GM12801 (cell line): Measurements from ENCODE around the gene MARCHF6.

Source experiments
- TF ChIP-seq, protein P1 (sequence below): IDR thresholded peaks from one replicate; pipeline ENCODE4 v1.5.1; 2011; ENCODE audit warnings: control low read depth; ENCODE audit not compliant: insufficient read length; ENCODE audit errors: extremely low read depth

The MARCHF6 gene

DNA sequence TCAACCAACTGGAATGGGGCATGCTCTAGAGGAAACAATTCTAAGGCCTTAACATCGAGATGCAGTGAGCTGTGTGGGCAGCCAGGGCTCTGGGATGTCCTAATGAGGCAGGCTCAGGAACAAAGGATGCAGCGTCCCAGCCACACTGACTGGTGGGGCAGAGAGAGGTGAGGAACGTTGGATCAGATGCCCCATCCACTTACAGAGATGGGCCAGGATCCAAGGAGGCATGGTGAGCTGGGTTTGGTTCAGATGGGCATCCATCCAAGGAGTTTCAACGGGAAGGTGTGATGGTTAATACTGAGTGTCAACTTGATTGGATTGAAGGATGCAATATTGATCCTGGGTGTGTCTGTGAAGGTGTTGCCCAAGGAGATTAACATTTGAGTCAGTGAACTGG is 15.5 kb upstream of the MARCHF6 start:
- TF ChIP-seq, protein P1, sequence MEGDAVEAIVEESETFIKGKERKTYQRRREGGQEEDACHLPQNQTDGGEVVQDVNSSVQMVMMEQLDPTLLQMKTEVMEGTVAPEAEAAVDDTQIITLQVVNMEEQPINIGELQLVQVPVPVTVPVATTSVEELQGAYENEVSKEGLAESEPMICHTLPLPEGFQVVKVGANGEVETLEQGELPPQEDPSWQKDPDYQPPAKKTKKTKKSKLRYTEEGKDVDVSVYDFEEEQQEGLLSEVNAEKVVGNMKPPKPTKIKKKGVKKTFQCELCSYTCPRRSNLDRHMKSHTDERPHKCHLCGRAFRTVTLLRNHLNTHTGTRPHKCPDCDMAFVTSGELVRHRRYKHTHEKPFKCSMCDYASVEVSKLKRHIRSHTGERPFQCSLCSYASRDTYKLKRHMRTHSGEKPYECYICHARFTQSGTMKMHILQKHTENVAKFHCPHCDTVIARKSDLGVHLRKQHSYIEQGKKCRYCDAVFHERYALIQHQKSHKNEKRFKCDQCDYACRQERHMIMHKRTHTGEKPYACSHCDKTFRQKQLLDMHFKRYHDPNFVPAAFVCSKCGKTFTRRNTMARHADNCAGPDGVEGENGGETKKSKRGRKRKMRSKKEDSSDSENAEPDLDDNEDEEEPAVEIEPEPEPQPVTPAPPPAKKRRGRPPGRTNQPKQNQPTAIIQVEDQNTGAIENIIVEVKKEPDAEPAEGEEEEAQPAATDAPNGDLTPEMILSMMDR: no peak

- TF ChIP-seq, protein P1: no peak
These were observed 14.8 kb upstream of the MARCHF6 start for GRCh38 chr5:10338686-10339057.

DNA sequence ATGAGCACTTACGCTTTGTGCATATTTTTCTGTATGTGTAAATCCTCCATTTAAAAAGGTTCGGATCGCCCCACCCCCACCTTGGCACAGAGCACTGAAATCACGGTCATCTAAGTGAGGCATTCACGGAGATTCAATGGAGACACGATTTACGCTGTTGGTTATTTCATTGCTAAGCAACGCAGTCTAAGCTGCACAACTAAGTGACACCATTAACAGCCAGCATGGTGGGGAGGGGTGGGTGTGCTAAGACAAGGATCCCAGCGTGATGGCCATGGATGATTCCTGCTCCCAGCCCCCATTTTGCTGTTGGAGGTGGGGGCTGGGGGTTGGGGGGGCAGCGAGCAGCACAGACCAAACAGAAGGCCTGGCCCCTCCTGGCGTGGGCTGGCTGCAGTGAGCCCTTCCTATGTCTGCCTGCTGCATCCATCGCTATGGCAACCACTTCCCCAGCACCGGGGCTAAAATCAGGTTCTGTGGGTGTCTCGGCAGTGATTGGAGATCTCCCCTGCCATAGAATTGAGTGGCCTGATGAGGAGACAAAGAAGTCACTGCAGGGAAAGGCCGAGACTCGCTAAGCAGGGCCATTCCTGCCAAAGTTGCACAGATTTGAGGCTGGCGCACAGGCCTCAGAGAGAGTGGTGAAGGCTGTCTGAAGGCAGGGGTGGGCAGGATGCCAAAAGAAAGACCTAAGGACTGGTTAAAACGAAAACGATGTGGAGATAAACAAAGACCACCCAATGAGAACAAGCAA is 14.3 kb upstream of the MARCHF6 start:
- TF ChIP-seq, protein P1: no peak

GRCh38 chr5:10339958-10340357 is 13.5 kb upstream of the MARCHF6 start:
- TF ChIP-seq, protein P1: no peak

DNA sequence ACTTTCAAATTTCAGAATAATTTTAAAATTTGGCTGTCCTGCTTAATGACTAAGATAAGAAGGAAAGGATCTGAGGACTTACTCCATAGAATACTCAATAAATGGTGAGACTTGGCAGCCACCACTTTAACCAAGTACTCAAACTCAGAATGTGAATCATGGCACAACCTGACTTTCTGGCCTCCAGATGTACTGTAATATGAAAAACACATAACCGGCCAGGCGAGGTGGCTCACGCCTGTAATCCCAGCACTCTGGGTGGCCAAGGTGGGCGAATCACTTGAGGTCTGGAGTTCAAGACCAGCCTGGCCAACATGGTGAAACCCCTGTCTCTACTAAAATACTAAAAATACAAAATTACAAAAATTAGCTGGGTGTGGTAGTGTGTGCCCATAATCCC is 10.0 kb upstream of the MARCHF6 start:
- TF ChIP-seq, protein P1: no peak

DNA sequence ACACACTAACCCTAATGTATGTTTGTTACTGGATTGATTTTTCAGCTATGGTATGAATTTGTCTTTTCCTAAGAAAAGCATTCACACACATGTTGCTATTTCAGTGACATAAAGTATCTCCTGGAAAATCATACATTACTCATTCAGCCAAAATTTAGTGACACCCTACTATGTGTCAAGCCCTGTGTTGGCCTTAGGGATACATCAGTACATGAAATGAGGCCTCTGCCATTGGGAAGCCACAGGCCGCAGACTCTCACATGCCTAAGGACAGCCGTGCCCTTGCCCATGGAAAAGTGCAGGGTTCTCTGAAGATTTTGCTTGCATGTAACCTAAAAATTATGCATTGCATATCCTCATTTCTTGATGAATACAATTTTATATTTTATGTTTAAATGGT is 5.2 kb upstream of the MARCHF6 start:
- TF ChIP-seq, protein P1: no peak

- TF ChIP-seq, protein P1: no peak
These were observed 2.1 kb upstream of the MARCHF6 start for GRCh38 chr5:10351199-10351905.
